ENCODE data around the gene EML4.
A peak's percentile ranks its signal among the peaks of the same experiment; 100 is the strongest.
"Not testable (repeated sequence)": the region's sequence is repeated elsewhere in the genome, so short reads cannot be mapped to it uniquely, and the experiment has no call there.

Gene EML4

GRCh38 chr2:42132191-42132965, 36.8 kb upstream of the EML4 start:
- Histone ChIP-seq H3K36me3 (no peaks in the 10 kb centered on the region), H3K4me3 (ENCODE audit: low read depth, low read length) (peak overlapping the region; percentile 54), H3K27ac (peak overlapping the region; percentile 89), H3K9me3 (ENCODE audit: severe bottlenecking) (no peaks in the 10 kb centered on the region), H3K27me3 (ENCODE audit: insufficient read depth, low read depth, severe bottlenecking) (no peaks in the 10 kb centered on the region)
- no peak for DNase-seq
- no peak for TF ChIP-seq CTCF (IDR thresholded peaks at IDR 0.05; ENCODE audit: low read depth, low read length)

DNA sequence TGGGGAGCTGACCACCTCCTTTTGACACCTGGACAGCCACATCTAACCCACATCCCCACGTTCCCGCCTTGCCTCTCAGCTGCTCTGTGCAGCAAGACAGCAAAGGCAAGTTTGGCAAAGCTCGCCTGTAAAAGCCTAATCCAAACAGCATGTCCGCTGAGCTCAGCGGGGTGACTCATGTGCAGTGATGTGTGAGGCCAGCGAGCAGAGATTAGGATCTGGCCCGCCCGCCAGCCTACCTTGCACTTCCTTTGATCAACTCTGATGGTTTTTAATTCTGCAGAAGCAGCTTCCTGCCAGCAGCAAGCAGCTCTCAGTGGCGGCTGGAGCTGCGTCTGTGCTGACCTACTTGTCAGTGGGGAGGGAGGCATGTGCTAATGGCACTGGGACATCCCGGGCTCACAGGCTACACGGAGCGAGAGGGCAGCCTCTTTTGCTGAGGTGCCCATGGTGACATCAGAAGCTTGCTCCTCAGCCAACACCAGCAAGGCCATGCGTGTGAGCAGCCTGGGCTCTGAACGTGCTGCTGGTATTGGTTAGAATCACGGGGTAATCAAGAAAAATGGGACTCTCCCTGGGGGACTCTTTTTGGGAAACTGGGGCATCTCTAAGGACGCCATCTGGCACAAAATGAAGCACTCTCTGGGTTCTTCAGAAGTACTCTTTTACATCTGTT, 36.0 kb upstream of the EML4 start:
- Histone ChIP-seq H3K9me3 (ENCODE audit: severe bottlenecking) (no peaks in the 10 kb centered on the region), H3K36me3 (no peaks in the 10 kb centered on the region), H3K27ac (peak overlapping the region; percentile 89), H3K27me3 (ENCODE audit: insufficient read depth, low read depth, severe bottlenecking) (no peaks in the 10 kb centered on the region), H3K4me3 (ENCODE audit: low read depth, low read length) (peak overlapping the region; percentile 54)
- TF ChIP-seq CTCF (IDR thresholded peaks at IDR 0.05; ENCODE audit: low read depth, low read length): no peak
- DNase-seq: peak; percentile 97

- H3K4me3 ChIP-seq (ENCODE audit: low read depth, low read length): peak overlapping the region; percentile 54
- no peaks in the 10 kb centered on the region for H3K36me3 ChIP-seq
- DNase-seq: peak; percentile 85
- H3K9me3 ChIP-seq (ENCODE audit: severe bottlenecking): no peaks in the 10 kb centered on the region
- no peak for TF ChIP-seq CTCF (IDR thresholded peaks at IDR 0.05; ENCODE audit: low read depth, low read length)
- H3K27ac ChIP-seq: peak overlapping the region; percentile 89
- no peaks in the 10 kb centered on the region for H3K27me3 ChIP-seq (ENCODE audit: insufficient read depth, low read depth, severe bottlenecking)
These were observed 35.4 kb upstream of the EML4 start for GRCh38 chr2:42133771-42134195.

DNA sequence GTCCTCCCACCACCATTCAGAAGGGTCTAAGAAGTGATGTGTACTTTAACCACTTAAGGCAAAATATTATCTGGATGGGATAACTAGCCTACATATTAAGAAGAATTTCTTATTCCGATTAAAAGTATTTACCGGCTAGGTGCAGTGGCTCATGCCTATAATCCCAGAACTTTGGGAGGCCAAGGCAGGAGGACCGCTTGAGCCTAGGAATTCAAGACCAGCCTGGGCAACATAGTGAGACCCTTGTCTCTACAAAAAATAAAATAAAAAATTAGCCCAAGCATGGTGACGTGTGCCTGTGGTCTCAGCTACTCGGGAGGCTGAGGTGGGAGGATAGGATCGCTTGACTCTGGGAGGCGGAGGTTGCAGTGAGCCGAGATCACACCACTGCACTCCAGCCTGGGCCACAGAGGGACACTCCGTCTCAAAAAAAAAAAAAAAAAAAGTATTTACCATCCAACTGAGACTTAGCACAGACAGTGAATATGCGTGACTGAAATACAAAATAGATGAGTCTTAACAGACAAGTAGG, 34.7 kb upstream of the EML4 start:
- H3K4me3 ChIP-seq (ENCODE audit: low read depth, low read length); DNase-seq; H3K27me3 ChIP-seq (ENCODE audit: insufficient read depth, low read depth, severe bottlenecking); H3K36me3 ChIP-seq; H3K9me3 ChIP-seq (ENCODE audit: severe bottlenecking): not testable (repeated sequence)
- peak overlapping the region; percentile 89 for H3K27ac ChIP-seq

GRCh38 chr2:42135381-42136312, 33.5 kb upstream of the EML4 start:
- Histone ChIP-seq H3K27me3 (ENCODE audit: insufficient read depth, low read depth, severe bottlenecking) (no peaks in the 10 kb centered on the region), H3K36me3 (no peaks in the 10 kb centered on the region), H3K9me3 (ENCODE audit: severe bottlenecking) (no peaks in the 10 kb centered on the region), H3K4me3 (ENCODE audit: low read depth, low read length) (no peak overlapping the region), H3K27ac (no peak overlapping the region)
- TF ChIP-seq CTCF (IDR thresholded peaks at IDR 0.05; ENCODE audit: low read depth, low read length): no peak
- no peak for DNase-seq
